Effector CD8-positive, alpha-beta T cell (primary cell): Measurements from ENCODE around the gene CNOT10.
"Not testable (repeated sequence)": the region's sequence is repeated elsewhere in the genome, so short reads cannot be mapped to it uniquely, and the experiment has no call there.

Experiments used
- DNase-seq: peaks from one replicate; lab custom pipeline; 2025; lab: John Stamatoyannopoulos, UW
- total RNA-seq, 4 experiments: gene quantifications; one replicate each; lab custom pipeline; 2026; lab: John Stamatoyannopoulos, UW

Gene CNOT10
- 48.0 to 59.1 (median 54.2) reads per million in 4 experiments for total RNA-seq

DNA sequence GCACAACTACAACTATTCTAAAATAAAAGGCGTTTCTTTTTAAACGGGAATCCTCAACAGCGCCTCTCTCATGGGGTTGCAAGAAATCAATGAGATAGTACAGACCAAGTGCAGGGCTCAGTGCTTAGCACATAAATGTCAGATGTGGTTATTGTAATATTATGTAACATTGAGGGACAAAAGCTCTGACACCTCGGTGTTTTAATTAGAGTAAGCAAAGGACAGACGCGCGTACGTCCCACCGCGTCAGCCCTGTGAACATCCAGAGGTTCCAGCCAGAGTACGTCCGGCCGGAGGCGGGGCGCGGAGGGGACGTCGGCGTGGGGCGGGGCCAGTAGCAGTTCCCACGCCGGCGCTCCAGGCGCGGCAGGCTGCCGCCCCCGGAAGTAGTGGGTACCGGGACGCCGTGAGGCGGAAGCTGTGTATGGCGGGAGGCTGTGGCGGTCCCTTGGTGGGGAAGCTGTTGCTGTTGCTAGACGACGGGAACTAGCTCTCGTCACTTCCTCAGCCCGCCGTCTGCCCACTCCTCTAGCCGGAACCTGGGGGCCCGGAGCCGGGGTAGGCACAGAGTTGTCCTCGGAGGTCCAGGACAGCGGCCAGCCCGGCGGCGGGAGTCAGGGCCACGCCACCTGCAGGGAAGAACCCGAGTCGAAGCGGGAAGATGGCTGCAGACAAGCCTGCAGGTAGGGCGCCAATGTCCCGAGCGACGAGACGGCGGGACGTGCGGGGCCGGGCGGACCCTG is at the start of gene CNOT10:
TSS of gene CNOT10 (plus strand) at position 389 of the 743 bp plus-strand sequence. CDS start at position 662, 273 bp downstream.
- DNase-seq = peak; percentile 92

- no peak for DNase-seq
Measured at GRCh38 chr3:32640939-32641338, 44.0 kb upstream of the CNOT10 start.

DNA sequence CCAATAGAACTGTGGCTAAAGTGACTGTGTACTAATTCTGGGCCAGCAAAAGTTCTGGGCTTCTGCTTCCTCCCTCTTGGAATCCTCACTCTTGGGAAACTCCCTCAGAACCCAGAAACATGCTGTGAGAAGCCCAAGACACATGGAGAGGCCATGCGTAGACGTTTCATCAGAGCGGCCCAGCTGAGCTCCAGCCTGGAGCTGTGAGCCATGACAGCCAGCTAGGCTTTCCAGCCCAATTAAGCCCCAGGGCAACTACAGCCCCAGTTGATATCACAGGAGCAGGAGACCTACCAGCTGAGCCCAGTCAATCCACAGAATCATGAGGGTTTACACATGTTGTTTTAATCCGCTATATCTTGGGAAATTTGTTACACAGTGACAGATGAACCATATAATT is 43.6 kb upstream of the CNOT10 start:
- no peak for DNase-seq

GRCh38 chr3:32643354-32643753 is 41.6 kb upstream of the CNOT10 start:
- no peak for DNase-seq

DNA sequence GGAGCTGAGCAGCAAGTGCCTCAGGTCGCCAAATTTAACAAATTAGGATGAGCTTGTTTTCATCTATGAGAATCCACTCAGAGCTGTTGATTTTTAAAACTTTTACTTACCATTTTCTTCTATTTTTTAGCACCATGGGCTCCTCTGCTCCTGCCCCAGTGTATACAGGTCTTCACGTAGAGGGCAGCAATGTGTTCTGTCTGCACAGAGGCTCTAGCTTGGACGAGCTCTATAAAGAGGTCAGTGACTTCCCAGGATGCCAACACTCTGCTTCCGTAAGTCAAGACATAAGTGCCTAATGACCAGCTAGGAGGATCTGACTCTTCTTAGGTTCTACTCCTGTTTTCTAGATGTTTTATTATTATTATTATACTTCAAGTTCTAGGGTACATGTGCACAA is 41.2 kb upstream of the CNOT10 start:
- no peak for DNase-seq

DNA sequence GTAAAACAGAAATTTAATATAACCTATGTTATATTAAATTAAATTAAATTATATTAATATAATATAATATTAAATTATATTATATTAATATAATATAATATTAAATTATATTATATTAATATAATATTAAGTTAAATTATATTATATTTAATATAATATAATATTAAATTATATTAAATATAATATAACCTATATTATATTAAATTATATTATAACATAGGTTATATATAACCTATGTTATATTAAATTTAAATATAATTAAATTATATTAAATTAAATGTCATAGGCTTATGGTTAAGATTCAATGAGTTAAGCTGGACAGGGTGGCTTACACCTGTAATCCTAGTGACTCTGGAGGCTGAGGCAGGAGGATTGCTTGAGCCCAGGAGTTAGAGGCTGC is 40.6 kb upstream of the CNOT10 start:
- DNase-seq = no peak

DNA sequence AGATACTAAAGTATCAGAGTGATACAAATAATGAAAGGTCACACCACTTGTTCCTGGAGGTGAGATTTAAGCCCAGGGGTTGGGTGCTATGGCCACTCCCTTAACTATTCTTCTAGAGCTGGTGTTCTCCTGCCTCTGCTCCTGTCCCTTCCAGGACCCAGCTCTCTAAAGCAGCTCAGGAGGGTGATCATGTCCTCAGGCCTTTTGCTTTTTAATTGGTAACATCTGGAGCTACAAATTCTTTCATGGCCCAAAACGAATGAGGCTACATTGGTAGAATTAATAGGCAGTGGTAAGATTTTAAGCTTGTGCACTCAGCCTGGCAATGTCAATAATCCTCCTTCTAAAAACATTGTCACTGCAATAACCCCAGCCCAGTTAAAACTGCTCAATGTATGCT is 38.2 kb upstream of the CNOT10 start:
- DNase-seq = no peak

GRCh38 chr3:32652337-32653100 is 32.5 kb upstream of the CNOT10 start:
- DNase-seq = not testable (repeated sequence)

DNA sequence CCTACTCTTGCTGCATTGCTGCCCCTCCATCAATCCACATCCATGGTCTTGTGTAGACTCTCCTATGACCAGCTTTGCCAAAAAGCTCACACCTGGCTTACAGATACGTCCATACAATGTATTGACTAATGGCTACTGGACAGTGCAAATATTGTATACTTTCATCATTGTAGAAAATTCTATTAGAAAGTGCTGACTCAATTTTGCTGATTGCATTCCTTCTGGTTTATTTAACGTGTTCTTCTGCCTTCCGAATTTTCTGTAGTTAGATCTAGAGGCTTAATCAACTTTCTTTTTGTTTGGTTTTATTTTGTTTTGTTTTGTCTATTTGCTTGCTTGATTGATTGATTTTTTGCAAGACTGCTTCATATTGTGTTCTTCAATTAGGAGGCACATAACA is 29.8 kb upstream of the CNOT10 start:
- DNase-seq = no peak

DNA sequence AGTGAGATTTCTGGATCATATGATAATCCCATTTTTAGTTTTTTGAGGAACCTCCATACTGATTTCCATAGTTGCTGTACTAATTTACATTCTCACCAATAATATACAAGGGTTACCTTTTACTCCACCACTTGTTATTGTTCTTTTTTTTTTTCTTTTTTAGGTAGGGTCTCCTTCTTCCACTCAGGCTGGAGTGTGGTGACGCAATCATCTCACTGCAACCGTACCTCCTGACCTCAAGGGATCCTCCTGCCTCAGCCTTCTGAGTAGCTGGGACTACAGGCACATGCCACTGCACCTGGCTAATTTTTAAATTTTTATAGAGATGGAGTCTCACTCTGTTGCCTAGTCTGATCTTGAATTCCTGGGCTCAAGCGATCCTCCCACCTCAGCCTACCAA is 24.4 kb upstream of the CNOT10 start:
- no peak for DNase-seq

GRCh38 chr3:32662647-32663046 is 22.3 kb upstream of the CNOT10 start:
- no peak for DNase-seq

GRCh38 chr3:32664630-32665075 is 20.3 kb upstream of the CNOT10 start:
- DNase-seq = not testable (repeated sequence)

GRCh38 chr3:32667072-32667582 is 17.9 kb upstream of the CNOT10 start:
- no peak for DNase-seq

DNA sequence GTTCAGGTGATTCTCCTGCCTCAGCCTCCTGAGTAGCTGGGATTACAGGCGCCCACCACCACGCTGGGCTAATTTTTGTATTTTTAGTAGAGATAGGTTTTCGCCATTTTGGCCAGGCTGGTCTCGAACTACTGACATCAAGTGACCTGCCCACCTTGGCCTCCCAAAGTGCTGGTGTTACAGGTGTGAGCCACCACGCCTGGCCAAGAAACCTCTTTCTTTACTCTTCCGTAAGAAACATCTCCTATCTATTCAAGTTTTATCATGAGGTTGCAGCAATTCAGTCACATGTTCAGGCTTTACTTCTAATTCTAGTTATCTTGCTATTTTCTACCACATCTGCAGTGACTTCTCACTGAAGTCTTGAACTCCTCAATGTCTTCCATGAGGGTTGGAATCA is 15.8 kb upstream of the CNOT10 start:
- not testable (repeated sequence) for DNase-seq

DNA sequence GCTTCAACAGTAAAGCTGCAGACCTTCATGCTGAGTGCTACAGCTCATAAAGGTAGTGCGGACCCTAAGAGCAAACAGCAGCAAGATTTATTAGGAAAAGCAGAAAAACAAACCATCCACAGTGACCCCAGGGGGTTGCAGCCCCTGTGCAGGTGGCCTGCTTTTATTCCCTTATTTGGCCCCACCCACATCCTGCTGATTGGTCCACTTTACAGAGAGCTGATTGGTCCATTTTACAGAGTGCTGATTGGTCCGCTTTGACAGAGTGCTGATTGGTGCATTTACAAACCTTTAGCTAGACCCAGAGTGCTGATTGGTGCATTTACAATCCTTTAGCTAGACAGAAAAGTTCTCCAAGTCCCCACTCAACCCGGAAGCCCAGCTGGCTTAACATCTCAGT is 11.3 kb upstream of the CNOT10 start:
- DNase-seq = not testable (repeated sequence)

DNA sequence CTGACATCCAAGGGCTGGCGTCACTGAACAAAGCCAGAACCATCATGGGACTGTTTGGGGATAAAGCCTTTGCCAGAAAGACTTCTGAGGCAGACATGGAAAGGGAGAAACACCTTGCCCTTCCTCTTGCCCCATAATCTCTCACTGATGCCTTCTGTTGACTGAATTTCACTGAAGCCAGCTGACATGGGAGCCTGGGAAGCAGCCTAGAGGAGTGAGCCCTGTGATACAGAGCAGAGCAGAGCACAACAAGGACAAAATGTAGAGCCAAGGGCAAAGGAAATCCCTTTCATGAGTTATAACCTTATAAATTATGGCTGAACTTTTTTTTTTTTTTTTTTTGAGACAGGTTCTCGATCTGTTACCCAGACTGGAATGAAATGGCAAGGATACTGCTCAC is 9.8 kb upstream of the CNOT10 start:
- DNase-seq = no peak

- no peak for DNase-seq
Measured at GRCh38 chr3:32675650-32676049, 9.3 kb upstream of the CNOT10 start.

DNA sequence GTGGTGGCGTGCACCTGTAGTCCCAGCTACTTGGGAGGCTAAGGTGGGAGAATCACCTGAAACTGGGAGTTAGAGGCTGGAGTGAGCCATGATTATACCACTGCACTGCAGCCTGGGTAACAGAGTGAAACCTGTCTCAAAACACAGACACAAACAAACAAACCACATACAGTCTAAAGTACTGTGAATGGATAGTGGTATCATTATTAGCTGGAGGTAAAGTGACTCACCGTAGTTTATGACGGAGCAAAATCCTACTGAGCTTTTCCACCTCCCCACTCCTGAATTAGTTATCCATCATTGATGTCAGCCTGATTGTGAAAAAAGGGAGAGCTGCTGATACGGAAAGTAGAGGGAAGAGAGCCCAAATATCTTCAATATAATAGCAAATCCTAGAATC is 3.2 kb upstream of the CNOT10 start:
- DNase-seq = no peak

DNA sequence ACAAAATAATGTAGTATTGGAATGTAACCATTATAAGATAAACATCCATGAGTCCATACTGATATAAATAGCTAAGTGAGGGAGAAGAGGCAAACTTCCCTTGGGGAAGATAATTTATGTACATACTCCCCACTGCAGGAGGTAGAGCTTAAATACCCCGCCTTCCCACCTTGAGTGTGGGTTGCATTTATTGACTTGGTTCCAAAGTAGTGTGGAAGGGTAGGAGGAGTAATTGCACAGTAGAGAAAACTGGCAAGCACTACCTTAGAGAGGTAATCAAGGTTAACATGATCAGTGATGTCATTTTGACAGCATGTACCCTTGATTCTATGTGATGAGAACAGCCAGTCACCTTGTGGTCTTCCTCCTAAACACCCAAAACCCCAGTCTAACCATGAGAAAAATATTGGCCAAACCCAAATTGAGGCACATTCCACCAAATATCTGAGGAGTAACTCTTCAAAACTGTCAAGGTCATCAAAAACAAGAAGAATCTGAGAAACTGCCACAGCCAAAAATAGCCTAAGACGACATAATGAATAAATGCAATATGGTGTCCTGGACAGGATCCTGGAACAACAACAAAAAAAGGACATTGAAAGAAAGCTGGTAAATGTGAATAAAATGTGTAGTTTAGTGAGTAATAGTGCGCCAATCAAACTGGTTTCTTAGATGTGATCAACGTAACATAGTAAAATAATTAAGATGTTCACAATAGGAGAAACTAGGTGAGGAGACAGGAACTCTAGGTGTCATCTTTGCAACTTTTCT is 774 bp upstream of the CNOT10 start:
- no peak for DNase-seq

GRCh38 chr3:32685543-32686185 is 676 bp downstream of the CNOT10 start:
- DNase-seq = no peak

DNA sequence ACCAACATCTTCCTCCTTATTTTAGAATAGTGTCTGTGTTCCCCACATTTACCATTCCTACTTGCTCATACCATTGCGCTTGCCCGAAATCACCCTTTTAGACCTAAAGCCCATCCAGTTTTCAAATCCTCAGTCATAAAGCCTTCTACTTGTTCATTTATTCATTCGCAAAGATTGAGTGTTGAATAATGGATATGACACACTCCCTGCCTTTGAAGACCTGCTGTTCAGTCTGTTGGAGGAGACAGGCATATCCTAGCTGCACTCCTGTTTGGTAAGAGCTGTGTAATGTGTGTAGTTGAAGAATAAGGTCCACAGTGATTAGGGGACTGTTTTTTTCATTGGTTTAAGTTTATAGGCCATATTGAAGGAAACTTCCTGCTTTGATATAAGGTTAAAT is 1.7 kb downstream of the CNOT10 start:
- DNase-seq = no peak

- DNase-seq = no peak
Measured at GRCh38 chr3:32691847-32692246, 6.9 kb downstream of the CNOT10 start.
